Parathyroid adenoma (tissue), 2 donors: Measurements from ENCODE around the gene DHRS1.

Source experiments
- H2AFZ ChIP-seq: fragments of 300-600 bp; sonication (generic); one replicate; pipeline ENCODE4 v1.7.0; 2017; ENCODE audit warnings: antibody characterized with exemption, mild to moderate bottlenecking
- H3K27ac ChIP-seq: fragments of 300-600 bp; sonication (generic); one replicate; pipeline ENCODE4 v1.7.0; 2017
- H3K27me3 ChIP-seq: fragments of 300-600 bp; sonication (generic); one replicate; pipeline ENCODE4 v1.7.0; 2017; ENCODE audit warnings: low read length; ENCODE audit not compliant: control insufficient read depth, insufficient read depth
- H3K36me3 ChIP-seq: fragments of 300-600 bp; sonication (generic); one replicate; pipeline ENCODE4 v1.7.0; 2017; ENCODE audit warnings: low read length; ENCODE audit not compliant: control insufficient read depth, insufficient read depth
- H3K4me1 ChIP-seq: fragments of 300-600 bp; sonication (generic); one replicate; pipeline ENCODE4 v1.7.0; 2017; ENCODE audit warnings: control low read depth
- H3K4me2 ChIP-seq: fragments of 300-600 bp; sonication (generic); one replicate; pipeline ENCODE4 v1.7.0; 2017; ENCODE audit warnings: low read length
- H3K4me3 ChIP-seq: fragments of 300-600 bp; sonication (generic); one replicate; pipeline ENCODE4 v1.7.0; 2017; ENCODE audit warnings: low read depth, low read length
- H3K79me2 ChIP-seq: fragments of 300-600 bp; sonication (generic); one replicate; pipeline ENCODE4 v1.7.0; 2017; ENCODE audit warnings: control low read depth
- H3K9ac ChIP-seq: fragments of 300-600 bp; sonication (generic); one replicate; pipeline ENCODE4 v1.7.0; 2017; ENCODE audit warnings: mild to moderate bottlenecking
- H3K9me3 ChIP-seq: fragments of 300-600 bp; sonication (generic); one replicate; pipeline ENCODE4 v1.7.0; 2017; ENCODE audit warnings: low read length; ENCODE audit not compliant: control insufficient read depth
- TF ChIP-seq, protein P1 (sequence below): fragments of 300-600 bp; sonication (generic); IDR thresholded peaks from one replicate; pipeline ENCODE4 v1.7.0; 2017; ENCODE audit warnings: antibody characterized with exemption, mild to moderate bottlenecking
- donor health status: primary hyperparathyroidism.

DHRS1 gene

DNA sequence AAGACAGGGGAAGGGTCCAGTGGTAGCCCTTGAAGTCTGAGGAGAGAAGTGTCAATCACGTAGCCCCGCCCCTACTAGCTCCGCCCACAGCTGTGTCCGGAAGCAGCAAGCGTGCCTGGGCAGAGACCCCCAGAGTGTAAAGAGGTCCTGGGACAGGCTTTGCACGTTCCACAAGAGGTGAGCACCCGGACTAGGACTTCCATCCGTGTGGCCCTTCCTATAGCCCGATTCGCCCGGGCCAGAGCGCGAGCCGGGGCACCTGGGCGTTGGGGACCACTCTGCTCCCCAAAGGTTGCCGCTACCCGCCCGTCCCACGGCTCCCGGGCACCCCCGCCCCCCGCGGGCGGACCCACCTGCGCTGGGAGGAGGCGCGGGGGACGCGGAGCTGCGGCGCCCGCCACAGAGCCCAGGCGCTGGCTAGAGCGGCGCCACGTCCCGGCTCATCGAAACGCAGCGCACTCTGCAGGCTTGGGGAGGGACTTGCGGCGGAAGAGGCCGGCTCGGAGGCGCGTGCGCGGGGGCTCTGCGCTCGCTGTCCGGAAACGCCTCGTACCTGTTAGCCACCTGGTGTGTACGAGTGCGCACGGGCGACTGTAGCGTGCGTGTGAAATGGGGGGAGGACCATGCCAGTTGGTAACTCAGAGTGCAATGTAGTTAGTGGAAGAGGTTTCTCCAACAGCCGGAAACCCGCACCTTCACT lies 28.3 kb downstream of the DHRS1 start, which contains the start of gene RABGGTA:
Gene RABGGTA (minus strand): TSS at position 464 of the 700 bp plus-strand sequence. CDS start 482 bp downstream, outside the sequence.
- Histone ChIP-seq H2AFZ (peak within 1 kb of the TSS; percentile 98), H3K4me2 (peak within 1 kb of the TSS; percentile 95), H3K9me3 (no peaks in the 10 kb centered on the region), H3K27me3 (no peaks in the 10 kb centered on the region), H3K9ac (peak within 1 kb of the TSS; percentile 73), H3K79me2 (peaks cover 8% of the 10 kb centered on the region), H3K4me1 (peaks cover 11% of the 10 kb centered on the region), H3K4me3 (peak within 1 kb of the TSS; percentile 99), H3K27ac (peak within 1 kb of the TSS; percentile 93), H3K36me3 (no peaks in the 10 kb centered on the region)
- TF ChIP-seq, protein P1, sequence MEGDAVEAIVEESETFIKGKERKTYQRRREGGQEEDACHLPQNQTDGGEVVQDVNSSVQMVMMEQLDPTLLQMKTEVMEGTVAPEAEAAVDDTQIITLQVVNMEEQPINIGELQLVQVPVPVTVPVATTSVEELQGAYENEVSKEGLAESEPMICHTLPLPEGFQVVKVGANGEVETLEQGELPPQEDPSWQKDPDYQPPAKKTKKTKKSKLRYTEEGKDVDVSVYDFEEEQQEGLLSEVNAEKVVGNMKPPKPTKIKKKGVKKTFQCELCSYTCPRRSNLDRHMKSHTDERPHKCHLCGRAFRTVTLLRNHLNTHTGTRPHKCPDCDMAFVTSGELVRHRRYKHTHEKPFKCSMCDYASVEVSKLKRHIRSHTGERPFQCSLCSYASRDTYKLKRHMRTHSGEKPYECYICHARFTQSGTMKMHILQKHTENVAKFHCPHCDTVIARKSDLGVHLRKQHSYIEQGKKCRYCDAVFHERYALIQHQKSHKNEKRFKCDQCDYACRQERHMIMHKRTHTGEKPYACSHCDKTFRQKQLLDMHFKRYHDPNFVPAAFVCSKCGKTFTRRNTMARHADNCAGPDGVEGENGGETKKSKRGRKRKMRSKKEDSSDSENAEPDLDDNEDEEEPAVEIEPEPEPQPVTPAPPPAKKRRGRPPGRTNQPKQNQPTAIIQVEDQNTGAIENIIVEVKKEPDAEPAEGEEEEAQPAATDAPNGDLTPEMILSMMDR: peak; percentile 83

DNA sequence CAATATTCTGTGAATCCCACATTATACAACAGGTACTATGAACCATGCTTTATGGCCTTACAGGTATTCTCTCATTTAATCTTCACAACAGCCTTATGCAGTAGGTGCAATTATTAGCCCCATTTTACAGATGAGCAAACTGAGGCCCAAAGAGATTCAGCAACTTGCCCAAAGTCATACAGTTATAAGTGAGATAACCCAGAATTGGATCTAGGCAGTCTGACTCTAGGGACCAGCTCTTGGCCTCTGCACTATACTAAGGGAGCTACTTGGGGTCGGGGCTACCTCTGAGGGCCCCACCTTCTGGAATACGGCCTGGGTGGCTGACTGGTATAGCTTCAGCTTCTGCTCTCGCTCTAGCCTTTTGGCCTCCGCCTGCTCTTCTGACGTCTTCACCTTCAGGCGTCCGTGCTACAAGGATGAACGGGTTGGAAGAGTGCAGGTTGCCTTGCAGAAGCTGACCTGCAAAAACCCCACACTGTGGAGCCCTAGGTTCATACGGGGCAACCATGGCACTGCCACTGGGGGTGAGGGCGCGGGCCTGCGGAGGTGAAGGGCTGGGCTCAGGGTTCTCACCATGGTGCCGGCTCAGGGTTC lies 28.9 kb downstream of the DHRS1 start:
- TF ChIP-seq, protein P1: no peak
- Histone ChIP-seq H3K36me3 (no peaks in the 10 kb centered on the region), H3K9me3 (no peaks in the 10 kb centered on the region), H3K4me2 (peak overlapping the region; percentile 95), H3K27me3 (no peaks in the 10 kb centered on the region), H2AFZ (peak overlapping the region; percentile 98), H3K9ac (peak overlapping the region; percentile 73), H3K4me3 (peak overlapping the region; percentile 99), H3K79me2 (peaks cover 7% of the 10 kb centered on the region), H3K27ac (peak overlapping the region; percentile 93), H3K4me1 (peaks cover 11% of the 10 kb centered on the region)

DNA sequence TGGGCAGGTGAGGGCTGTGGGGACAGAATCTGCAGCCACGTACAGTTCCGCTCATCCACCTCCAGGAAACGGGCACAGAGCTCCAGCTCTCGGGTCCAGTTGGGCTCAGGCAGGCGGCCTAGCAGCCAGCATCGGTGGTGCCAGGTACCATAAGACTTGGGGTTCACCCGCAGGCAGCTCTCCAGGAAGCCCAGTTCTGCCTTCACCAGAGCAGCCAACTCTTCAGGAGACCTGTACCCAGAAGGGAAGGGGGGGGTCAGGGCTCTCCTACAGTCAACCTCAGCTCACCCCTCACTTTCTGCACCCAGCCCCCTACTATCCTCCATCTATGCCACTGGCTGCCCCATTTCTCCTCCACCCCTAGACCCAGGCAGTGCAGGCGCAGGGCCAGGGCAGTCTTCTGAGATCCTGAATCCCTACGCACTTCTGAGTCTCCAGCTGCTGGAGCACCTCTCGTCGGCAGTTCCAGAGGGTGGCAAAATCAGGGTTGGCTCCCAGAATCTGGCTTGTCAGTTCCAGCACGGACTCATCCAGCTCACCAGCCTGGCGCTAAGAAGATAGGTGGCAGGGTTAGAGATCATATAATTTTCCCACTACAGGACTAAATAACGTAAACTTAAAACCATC lies 29.6 kb downstream of the DHRS1 start:
- Histone ChIP-seq H3K4me2 (no peak overlapping the region), H3K9me3 (no peaks in the 10 kb centered on the region), H3K4me3 (no peak overlapping the region), H3K4me1 (peaks cover 11% of the 10 kb centered on the region), H3K27me3 (no peaks in the 10 kb centered on the region), H3K36me3 (no peaks in the 10 kb centered on the region), H2AFZ (no peak overlapping the region), H3K79me2 (peaks cover 1% of the 10 kb centered on the region), H3K9ac (no peak overlapping the region), H3K27ac (peak overlapping the region; percentile 93)
- TF ChIP-seq, protein P1: no peak

DNA sequence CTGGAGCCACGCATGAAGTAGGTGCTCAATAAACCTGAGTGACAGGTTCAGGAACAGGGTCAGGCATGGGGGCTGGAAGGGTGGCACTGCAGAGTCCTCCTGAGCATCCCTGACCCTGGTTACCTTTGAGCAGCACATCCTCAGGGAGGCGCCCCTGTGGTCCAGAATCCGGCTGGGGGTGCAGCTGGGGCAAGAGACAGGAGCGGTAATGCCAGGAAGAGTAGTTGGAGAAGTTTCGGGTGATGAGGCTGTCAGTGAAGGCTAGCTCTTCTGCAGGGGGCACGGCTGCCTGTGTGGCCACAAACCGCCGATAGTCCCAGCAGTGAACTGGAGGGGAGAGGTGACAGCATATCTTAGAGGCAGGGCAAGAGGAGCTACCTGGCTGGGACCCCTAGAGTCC lies 30.2 kb downstream of the DHRS1 start:
- no peak overlapping the region for H3K27ac ChIP-seq
- no peaks in the 10 kb centered on the region for H3K9me3 ChIP-seq
- no peaks in the 10 kb centered on the region for H3K79me2 ChIP-seq
- TF ChIP-seq, protein P1: no peak
- no peak overlapping the region for H3K4me2 ChIP-seq
- peaks cover 11% of the 10 kb centered on the region for H3K4me1 ChIP-seq
- no peak overlapping the region for H3K4me3 ChIP-seq
- no peak overlapping the region for H3K9ac ChIP-seq
- no peaks in the 10 kb centered on the region for H3K27me3 ChIP-seq
- no peak overlapping the region for H2AFZ ChIP-seq
- no peaks in the 10 kb centered on the region for H3K36me3 ChIP-seq
